ENCODE data around the gene MAGEB10. TPM values are rescaled to one million over a fixed set of nuclear protein-coding genes. Genes with fewer than 3 reads are reported as not detected.

Gene MAGEB10
- total RNA-seq, result not detected in 2 replicates

GRCh38 chrX:27807690-27808089, at the start of gene MAGEB10:
TSS of gene MAGEB10 (plus strand) at chrX:27807990. CDS start at chrX:27821307, 13,317 bp downstream.

Other genes starting within 250 kb of the MAGEB10 start
- gene DCAF8L2, start 217.6 kb upstream of the MAGEB10 start, total RNA-seq, result not detected in 2 replicates
- not detected in 2 replicates for gene DCAF8L1, start 173.5 kb downstream of the MAGEB10 start, total RNA-seq